Cardiac muscle cell (in vitro differentiated cells and primary cell): ENCODE measurements around the gene C22orf42. TPM values are rescaled to one million over a fixed set of nuclear protein-coding genes. Genes with fewer than 3 reads are reported as not detected.
"Not testable (repeated sequence)": the region's sequence is repeated elsewhere in the genome, so short reads cannot be mapped to it uniquely, and the experiment has no call there.

Source experiments
- DNase-seq, 2 donors: peaks; one replicate each; pipeline versions ENCODE4 v3.0.0 to v3.0.0-alpha.2; 2010 to 2017; ENCODE audit warnings: low read depth in 1 of 2, low spot score in 1 of 2
- H3K27ac ChIP-seq: fragments of 200-600 bp; sonication (generic); 2 replicates; pipeline ENCODE4 v1.5.1; 2016
- H3K27me3 ChIP-seq: fragments of 200-600 bp; sonication (generic); 2 replicates; pipeline ENCODE4 v1.6.0; 2016; ENCODE audit warnings: control low read depth
- H3K36me3 ChIP-seq: fragments of 200-600 bp; sonication (generic); 2 replicates; pipeline ENCODE4 v1.5.1; 2016; ENCODE audit warnings: control low read depth
- H3K4me1 ChIP-seq: fragments of 200-600 bp; sonication (generic); 2 replicates; pipeline ENCODE4 v1.8.1; 2017; ENCODE audit warnings: low read depth, mild to moderate bottlenecking, mixed run types
- H3K4me3 ChIP-seq: fragments of 200-600 bp; sonication (generic); 2 replicates; pipeline ENCODE4 v1.5.1; 2016; ENCODE audit warnings: mild to moderate bottlenecking
- H3K9me3 ChIP-seq: fragments of 200-600 bp; sonication (generic); 2 replicates; pipeline ENCODE4 v1.5.1; 2017; ENCODE audit warnings: low read depth, mild to moderate bottlenecking, control low read depth
- polyA plus RNA-seq: library from polyadenylated mRNA; unstranded; fragments of >200 nt; fragmentation: Nextera tagmentation; extraction: Ambion mirVana; gene quantifications from 2 replicates; pipeline ENCODE4 v1.2.1, GENCODE V29; 2016
- total RNA-seq: library from RNA; depleted of rRNA; stranded (reverse); fragments of >200 nt; gene quantifications from 2 replicates; pipeline ENCODE4 v1.2.3, GENCODE V29; 2016
- TF ChIP-seq, protein P1 (sequence below): IDR thresholded peaks from 2 replicates; pipeline ENCODE4 v1.5.1; 2012; ENCODE audit warnings: low read depth, mild to moderate bottlenecking, low read length

The C22orf42 gene
- total and polyA plus RNA-seq, 2 experiments from 2014 or later, result not detected

DNA sequence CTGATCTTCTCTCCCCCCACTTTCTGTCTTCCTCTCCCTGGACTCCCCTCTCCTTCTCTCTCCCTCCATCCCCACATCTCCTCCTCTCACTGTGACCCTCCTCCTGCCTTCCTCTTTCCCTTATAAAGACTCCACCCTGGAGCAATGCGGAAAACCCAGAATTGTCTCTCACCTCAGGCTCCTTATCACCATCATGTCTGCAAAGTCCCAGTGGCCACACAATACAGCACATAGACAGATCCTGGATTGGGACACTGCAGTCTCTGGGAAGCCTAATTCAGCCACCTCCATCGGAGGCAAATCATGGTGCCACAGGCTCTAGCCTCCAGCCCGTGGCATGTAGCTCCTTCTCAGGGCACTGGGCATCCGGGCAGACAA lies 43.0 kb upstream of the C22orf42 start:
- Histone ChIP-seq H3K36me3 (no peaks in the 10 kb centered on the region), H3K27ac (no peak overlapping the region), H3K27me3 (peaks cover 36% of the 10 kb centered on the region), H3K9me3 (no peaks in the 10 kb centered on the region), H3K4me1 (no peaks in the 10 kb centered on the region), H3K4me3 (no peak overlapping the region)
- TF ChIP-seq, protein P1, sequence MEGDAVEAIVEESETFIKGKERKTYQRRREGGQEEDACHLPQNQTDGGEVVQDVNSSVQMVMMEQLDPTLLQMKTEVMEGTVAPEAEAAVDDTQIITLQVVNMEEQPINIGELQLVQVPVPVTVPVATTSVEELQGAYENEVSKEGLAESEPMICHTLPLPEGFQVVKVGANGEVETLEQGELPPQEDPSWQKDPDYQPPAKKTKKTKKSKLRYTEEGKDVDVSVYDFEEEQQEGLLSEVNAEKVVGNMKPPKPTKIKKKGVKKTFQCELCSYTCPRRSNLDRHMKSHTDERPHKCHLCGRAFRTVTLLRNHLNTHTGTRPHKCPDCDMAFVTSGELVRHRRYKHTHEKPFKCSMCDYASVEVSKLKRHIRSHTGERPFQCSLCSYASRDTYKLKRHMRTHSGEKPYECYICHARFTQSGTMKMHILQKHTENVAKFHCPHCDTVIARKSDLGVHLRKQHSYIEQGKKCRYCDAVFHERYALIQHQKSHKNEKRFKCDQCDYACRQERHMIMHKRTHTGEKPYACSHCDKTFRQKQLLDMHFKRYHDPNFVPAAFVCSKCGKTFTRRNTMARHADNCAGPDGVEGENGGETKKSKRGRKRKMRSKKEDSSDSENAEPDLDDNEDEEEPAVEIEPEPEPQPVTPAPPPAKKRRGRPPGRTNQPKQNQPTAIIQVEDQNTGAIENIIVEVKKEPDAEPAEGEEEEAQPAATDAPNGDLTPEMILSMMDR, result no peak
- DNase-seq, result no peak

DNA sequence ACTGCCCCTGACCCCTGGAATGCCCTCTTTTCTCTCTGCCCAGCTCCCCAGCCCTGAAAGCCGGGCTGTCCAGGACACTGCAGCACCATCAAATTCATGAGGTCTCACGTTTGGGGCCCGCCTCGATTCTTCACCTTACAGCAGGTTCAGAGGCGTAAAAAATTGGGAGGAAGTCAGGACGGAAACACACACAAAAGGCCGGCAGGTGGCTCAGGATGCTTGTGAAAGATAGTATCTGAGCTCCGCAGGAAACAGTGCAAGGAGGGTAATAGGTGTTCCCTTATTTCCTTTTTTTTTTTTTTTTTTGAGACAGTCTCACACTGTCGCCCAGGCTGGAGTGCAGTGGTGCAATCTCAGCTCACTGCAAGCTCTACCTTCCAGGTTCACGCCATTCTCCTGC lies 41.6 kb upstream of the C22orf42 start:
- no peaks in the 10 kb centered on the region for H3K4me1 ChIP-seq
- DNase-seq, result no peak
- peaks cover 29% of the 10 kb centered on the region for H3K27me3 ChIP-seq
- H3K9me3 ChIP-seq, result no peaks in the 10 kb centered on the region
- no peaks in the 10 kb centered on the region for H3K36me3 ChIP-seq
- H3K4me3 ChIP-seq, result no peak overlapping the region
- no peak overlapping the region for H3K27ac ChIP-seq
- TF ChIP-seq, protein P1, result no peak

DNA sequence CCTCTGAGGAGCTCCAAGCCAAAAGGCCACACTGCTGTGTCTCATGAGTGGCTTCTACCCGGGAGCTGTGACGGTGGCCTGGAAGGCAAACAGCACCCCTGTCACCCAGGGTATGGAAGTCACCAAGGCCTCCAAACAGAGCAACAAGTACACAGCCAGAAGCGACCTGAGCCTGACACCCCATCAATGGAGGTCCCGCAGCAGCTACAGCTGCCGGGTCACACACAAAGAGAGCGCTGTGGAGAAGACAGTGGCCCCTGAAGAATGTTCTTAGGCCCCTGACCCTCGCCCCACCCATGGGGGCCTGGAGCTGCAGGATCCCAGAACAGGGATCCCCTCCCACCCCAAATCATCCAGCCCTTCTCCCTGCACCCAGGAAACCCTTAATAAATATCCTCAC lies 40.9 kb upstream of the C22orf42 start:
- no peak for DNase-seq
- Histone ChIP-seq H3K4me3 (no peak overlapping the region), H3K4me1 (no peaks in the 10 kb centered on the region), H3K9me3 (no peaks in the 10 kb centered on the region), H3K36me3 (no peaks in the 10 kb centered on the region), H3K27ac (no peak overlapping the region), H3K27me3 (peaks cover 29% of the 10 kb centered on the region)
- TF ChIP-seq, protein P1, result no peak

DNA sequence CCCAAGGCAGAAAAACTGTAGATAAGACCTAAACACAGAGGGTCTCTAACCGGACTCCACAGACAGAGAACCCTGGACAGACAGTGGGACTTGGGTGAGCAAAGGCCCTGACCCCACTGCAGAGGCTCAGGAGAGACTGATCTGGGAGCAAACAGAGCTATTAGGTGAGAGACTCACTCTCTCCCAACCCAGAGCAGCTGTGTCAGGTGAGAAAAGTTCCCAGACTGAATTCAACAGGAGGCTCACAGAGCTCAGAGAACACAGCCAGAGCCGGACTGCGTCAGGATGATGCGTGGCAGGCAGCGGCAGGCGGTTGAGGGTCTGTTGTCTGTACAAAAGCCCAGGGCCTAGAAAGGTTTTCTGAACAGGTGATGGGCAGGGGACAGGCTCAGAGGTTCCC lies 40.2 kb upstream of the C22orf42 start:
- Histone ChIP-seq H3K4me1 (no peaks in the 10 kb centered on the region), H3K4me3 (no peak overlapping the region), H3K36me3 (no peaks in the 10 kb centered on the region), H3K27me3 (peaks cover 27% of the 10 kb centered on the region), H3K9me3 (no peaks in the 10 kb centered on the region), H3K27ac (no peak overlapping the region)
- no peak for DNase-seq
- TF ChIP-seq, protein P1, result no peak

DNA sequence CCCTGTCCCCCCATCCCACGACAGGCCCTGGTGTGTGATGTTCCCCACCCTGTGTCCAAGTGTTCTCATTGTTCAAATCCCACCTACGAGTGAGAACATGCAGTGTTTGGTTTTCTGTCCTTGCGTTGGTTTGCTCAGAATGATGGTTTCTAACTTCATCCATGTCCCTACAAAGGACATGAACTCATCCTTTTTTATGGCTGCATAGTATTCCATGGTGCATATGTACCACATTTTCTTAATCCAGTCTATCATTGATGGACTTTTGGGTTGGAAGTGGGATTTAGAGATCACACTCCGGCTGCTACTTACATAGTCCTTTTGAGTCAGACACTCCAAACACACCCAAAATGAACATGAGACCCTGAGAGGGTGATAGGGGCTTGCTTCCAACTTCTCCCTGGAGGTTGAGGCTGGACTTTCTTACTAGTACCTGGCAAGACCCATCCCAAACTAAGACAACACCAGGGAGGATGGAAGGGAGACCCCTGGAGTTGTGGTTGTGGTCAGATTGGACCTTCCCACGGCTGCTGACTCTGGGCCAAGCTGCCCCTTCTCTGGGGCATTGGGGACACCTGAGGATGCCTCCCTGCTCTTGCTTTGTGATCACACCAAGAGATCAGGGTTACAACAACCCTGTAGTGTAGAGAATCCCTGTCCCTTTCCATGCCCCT lies 38.6 kb upstream of the C22orf42 start:
- H3K36me3 ChIP-seq, H3K4me3 ChIP-seq, H3K27ac ChIP-seq, DNase-seq, H3K4me1 ChIP-seq, H3K9me3 ChIP-seq: not testable (repeated sequence)
- H3K27me3 ChIP-seq, result peaks cover 11% of the 10 kb centered on the region

DNA sequence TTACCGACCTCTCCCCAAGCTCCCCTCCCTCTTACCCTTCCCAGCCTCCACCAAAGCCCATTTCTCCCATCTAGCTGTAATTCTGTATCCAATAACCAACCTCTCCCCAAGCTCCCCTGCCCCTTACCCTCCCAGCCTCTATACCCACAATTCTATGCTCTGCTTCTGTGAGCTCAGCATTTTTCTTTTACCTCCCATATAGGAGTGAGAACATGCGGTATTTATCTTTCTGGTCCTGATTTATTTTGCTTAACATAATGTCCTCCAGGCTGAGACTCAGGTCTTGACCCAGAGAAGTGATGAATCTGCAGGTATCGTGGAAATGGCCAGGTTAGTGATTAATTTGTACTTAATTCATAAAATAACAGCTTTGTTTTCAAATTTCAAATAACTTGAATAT lies 36.8 kb upstream of the C22orf42 start:
- H3K4me3 ChIP-seq, H3K27me3 ChIP-seq, DNase-seq, H3K9me3 ChIP-seq, H3K27ac ChIP-seq, H3K4me1 ChIP-seq, H3K36me3 ChIP-seq: not testable (repeated sequence)

DNA sequence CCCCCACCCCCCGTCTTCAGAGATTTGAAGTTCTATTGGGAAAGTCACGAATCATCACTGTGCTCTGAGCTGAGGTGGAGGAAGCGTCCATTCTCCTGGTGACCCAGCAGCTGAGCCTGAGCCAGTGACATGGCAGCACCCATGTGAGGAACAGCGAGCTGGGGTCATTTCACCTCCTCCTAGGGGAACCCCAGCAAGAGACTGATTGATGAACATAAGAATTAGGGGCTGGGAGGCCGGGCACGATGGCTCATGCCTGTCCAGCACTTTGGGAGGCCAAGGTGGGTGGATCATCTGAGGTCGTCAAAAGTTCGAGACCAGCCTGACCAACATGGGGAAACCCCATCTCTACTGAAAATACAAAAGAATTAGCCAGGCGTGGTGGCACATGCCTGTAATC lies 34.2 kb upstream of the C22orf42 start:
- not testable (repeated sequence) for H3K4me1 ChIP-seq, H3K4me3 ChIP-seq, H3K27me3 ChIP-seq, H3K9me3 ChIP-seq, H3K36me3 ChIP-seq, H3K27ac ChIP-seq, DNase-seq

DNA sequence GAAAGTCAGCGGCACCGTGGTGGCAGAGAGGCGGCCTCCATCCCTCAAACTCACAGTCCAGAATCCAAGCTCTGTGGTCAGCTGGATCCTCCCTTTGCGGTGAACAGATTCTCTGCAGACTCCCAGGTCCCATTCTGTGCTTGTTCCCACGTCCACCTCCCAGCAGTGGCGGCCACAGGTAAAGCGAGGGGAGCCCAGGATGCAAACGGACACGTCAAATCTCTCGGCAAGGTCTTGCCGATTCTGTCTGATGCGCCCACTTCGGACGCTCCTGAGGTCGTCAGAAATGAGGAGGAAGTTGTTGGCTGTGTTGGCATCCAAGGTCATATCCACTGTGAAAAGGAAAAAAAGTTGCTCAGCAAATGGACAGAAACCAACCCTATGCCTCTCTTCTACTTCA lies 31.9 kb upstream of the C22orf42 start:
- DNase-seq, H3K27me3 ChIP-seq, H3K27ac ChIP-seq, H3K4me1 ChIP-seq, H3K4me3 ChIP-seq, H3K36me3 ChIP-seq, H3K9me3 ChIP-seq: not testable (repeated sequence)
